Omental fat pad (tissue), 4 donors: ENCODE results near the gene PTK7. TPM values are rescaled to one million over a fixed set of nuclear protein-coding genes. Genes with fewer than 3 reads are reported as not detected.
A peak's percentile ranks its signal among the peaks of the same experiment; 100 is the strongest.

ENCODE experiments used
- ATAC-seq: fragments of 150-250 bp; one replicate; pipeline ENCODE4 v1.9.1; 2016; ENCODE audit warnings: mild to moderate bottlenecking, moderate library complexity; ENCODE audit not compliant: low FRiP score
- DNase-seq: peaks from one replicate; pipeline ENCODE4 v3.0.0-alpha.2; 2019; ENCODE audit warnings: low spot score
- total RNA-seq, 4 donors: library from RNA; depleted of rRNA; stranded (reverse); fragments of >200 nt; gene quantifications; one replicate each; pipeline ENCODE4 v1.1.0, GENCODE V29; 2016
- TF ChIP-seq, protein P1 (sequence below), 3 donors: fragments of 450-650 bp; IDR thresholded peaks; one replicate each; pipeline ENCODE4 v1.5.1; 2016 to 2017; ENCODE audit warnings: antibody characterized with exemption in 3 of 3, mild to moderate bottlenecking in 3 of 3, moderate library complexity in 2 of 3

Gene PTK7
- total RNA-seq: 10 to 100 TPM; 11.5 to 38.9 (median 13.8) TPM

DNA sequence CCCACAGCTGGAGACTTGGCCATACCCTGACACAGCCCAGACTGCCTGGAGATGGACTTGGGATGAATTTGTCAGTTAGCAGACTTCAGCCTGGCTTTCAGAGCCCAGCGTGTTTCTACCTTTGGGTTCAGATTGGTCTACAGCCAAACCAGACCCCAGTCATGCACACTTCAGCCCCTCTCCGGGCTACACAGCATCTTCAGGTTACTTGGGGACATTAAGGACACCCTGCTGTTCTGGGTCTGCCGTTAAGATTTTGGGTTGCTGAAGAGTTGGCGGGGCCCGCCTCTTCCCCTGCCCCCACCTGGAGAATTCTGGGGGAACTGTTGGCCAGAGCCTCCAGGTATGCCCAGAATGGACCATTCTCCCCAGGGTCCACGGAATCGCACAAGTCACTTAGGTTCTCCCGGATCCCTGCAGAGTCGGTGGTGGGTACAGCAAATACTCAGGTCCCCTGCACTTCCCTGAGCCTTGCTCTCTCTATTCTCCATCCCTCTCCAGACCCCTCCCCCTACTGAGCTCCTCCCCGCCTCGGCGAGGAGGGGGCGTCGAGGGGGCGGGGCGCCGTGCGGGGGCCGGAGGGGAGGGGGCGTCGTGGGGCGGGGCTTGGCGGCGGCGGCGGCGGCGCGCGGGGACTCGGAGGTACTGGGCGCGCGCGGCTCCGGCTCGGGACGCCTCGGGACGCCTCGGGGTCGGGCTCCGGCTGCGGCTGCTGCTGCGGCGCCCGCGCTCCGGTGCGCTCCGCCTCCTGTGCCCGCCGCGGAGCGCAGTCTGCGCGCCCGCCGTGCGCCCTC, at the start of gene PTK7:
Gene PTK7, plus strand, starts transcription at position 645 of the 794 bp plus-strand sequence. CDS start 175 bp downstream, outside the sequence.
- DNase-seq: no peak
- TF ChIP-seq, protein P1, sequence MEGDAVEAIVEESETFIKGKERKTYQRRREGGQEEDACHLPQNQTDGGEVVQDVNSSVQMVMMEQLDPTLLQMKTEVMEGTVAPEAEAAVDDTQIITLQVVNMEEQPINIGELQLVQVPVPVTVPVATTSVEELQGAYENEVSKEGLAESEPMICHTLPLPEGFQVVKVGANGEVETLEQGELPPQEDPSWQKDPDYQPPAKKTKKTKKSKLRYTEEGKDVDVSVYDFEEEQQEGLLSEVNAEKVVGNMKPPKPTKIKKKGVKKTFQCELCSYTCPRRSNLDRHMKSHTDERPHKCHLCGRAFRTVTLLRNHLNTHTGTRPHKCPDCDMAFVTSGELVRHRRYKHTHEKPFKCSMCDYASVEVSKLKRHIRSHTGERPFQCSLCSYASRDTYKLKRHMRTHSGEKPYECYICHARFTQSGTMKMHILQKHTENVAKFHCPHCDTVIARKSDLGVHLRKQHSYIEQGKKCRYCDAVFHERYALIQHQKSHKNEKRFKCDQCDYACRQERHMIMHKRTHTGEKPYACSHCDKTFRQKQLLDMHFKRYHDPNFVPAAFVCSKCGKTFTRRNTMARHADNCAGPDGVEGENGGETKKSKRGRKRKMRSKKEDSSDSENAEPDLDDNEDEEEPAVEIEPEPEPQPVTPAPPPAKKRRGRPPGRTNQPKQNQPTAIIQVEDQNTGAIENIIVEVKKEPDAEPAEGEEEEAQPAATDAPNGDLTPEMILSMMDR (IDR thresholded peaks at IDR 0.05): no peak

DNA sequence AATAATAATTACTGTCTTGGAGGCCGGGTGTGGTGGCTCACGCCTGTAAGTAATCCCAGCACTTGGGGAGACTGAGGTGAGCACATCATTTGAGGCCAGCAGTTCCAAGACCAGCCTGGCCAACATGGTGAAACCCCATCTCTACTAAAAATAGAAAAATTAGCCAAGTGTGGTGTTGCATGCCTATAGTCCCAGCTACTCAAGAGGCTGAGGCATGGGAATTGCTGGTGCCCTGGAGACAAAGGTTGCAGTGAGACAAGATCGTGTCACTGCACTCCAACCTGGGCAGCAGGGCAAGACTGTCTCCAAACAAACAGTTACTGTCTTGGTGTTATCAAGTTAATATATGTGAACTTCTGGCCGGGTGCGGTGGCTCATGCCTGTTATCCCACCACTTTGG, 49.7 kb upstream of the PTK7 start:
- TF ChIP-seq, protein P1 (IDR thresholded peaks at IDR 0.05): no peak
- no peak for ATAC-seq
- no peak for DNase-seq

More for the DNA sequence above, at the start of gene PTK7:
- ATAC-seq: peak; percentile 52

DNA sequence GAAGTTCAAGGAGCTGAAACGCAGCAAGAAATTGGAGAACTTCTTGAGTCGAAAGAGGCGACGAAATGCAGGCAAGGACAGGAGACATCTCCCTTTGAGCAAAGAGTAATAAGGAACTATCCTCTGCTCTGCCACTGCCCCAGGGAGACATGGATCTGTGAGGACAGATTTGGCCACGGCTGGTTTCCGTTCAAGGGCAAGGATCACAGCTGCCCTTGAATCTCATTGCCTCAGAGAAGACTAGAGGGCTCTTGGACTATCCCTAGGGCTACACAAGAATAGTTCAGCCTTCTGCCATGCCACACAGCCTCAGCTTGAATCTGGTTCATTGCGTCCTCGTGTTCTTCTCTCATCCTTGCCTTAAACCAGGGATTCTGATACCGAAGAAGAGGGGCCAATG, 47.0 kb upstream of the PTK7 start:
- DNase-seq (no peak), ATAC-seq (no peak)
- TF ChIP-seq, protein P1 (IDR thresholded peaks at IDR 0.05): no peak

DNA sequence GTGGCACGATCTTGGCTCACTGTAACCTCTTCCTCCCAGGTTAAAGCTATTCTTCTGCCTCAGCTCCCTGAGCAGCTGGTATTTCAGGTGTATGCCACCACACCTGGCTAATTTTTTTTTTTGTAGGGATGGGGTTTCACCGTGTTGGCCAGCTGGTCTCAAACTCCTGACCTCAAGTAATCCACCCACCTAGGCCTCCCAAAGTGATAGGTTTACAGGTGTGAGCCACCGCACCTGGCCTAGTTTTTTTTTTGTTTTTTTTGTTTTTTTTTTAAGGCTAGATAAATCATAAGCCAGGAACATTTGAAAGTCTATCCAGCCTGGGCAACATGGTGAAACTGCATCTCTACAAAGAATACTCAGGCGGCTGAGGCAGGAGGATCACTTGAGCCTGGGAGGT, 43.8 kb upstream of the PTK7 start:
- no peak for ATAC-seq
- DNase-seq: no peak
- TF ChIP-seq, protein P1 (IDR thresholded peaks at IDR 0.05): no peak

DNA sequence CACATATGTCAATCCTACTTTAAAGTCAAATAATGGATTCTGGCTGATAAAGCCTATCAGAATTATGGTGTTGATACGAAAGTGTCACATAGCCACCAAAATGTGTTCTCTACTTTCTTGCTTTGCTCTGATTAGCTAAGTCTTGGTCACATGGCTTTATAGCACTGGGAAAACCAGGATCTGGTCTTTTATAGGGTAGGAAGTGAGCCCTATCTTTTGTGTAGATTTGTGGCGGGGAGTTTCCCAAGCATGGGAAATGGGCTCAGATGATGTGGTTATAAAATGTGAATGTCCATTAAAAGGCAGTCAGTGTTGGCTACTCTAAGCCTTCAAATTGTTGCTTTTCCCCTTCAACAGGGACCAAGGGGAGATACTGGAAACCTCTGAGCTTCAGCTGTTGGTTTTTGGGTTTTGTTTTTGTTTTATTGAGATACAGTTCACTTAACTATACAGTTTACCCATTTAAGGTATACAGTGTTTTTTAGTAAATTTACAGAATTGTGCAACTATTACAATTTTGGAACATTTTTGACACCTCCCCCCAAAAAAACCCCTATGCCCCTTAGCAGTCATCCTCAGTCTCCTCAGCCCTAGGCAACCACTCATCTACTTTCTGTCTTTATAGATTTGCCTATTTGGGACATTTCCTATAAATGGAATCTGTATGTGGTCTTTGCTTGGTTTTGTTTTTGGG, 42.5 kb upstream of the PTK7 start:
- no peak for DNase-seq
- TF ChIP-seq, protein P1 (IDR thresholded peaks at IDR 0.05): no peak
- ATAC-seq: no peak

DNA sequence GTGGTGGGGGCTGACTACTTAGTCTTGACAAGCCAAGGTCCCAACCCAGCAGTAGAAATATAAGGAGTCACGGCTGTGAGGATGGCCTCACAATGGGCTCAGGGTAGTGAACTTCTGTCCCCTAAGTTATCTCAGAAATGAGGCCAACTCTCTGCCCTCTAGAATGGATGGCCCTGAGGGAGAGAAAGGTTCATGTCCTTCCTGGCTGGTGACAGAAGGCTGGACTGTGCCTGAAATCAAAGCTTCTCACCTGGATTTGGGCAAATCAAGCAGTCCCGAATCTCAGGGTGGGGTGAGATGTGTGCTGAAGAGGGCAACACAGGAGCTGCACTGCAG, 42.0 kb upstream of the PTK7 start:
- TF ChIP-seq, protein P1 (IDR thresholded peaks at IDR 0.05): no peak
- DNase-seq: no peak
- no peak for ATAC-seq
